Left renal pelvis (tissue), 4 donors: ENCODE measurements around the gene ITPR2. TPM values are rescaled to one million over a fixed set of nuclear protein-coding genes. Genes with fewer than 3 reads are reported as not detected.
"Not testable (repeated sequence)": the region's sequence is repeated elsewhere in the genome, so short reads cannot be mapped to it uniquely, and the experiment has no call there.

ENCODE experiments used
- DNase-seq, 4 donors: peaks; one replicate each; pipeline ENCODE4 v3.0.0-alpha.2; 2013; ENCODE audit warnings: low read depth in 4 of 4, low spot score in 3 of 4
- polyA plus RNA-seq, 4 donors: library from polyadenylated mRNA; unstranded; fragments of 120-200 nt; gene quantifications; one replicate each; pipeline ENCODE4 v1.2.1, GENCODE V29; 2013; ENCODE audit not compliant: insufficient read length in 4 of 4

ITPR2 gene
- polyA plus RNA-seq, 4 donors: 11.8 to 16.1 (median 13.2) TPM

- DNase-seq: no peak
Measured at GRCh38 chr12:26791301-26791791, 41.6 kb downstream of the ITPR2 start.

DNA sequence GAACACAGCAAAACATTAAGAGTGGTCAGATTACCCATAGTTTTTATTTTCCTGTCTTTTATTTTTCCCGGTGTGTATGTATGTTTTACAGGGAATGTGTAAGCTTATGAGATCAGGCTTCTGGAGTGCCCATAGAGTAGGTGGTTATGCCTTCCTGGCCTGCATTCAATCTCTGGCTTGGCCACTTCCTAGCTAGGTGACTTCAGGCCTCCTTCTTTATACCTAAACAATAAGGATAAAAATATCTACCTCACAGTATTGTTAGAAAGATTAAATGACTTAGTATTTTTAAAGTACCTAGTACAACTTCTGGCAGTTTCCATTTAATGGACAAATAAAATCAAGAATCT lies 42.4 kb downstream of the ITPR2 start:
- no peak for DNase-seq

DNA sequence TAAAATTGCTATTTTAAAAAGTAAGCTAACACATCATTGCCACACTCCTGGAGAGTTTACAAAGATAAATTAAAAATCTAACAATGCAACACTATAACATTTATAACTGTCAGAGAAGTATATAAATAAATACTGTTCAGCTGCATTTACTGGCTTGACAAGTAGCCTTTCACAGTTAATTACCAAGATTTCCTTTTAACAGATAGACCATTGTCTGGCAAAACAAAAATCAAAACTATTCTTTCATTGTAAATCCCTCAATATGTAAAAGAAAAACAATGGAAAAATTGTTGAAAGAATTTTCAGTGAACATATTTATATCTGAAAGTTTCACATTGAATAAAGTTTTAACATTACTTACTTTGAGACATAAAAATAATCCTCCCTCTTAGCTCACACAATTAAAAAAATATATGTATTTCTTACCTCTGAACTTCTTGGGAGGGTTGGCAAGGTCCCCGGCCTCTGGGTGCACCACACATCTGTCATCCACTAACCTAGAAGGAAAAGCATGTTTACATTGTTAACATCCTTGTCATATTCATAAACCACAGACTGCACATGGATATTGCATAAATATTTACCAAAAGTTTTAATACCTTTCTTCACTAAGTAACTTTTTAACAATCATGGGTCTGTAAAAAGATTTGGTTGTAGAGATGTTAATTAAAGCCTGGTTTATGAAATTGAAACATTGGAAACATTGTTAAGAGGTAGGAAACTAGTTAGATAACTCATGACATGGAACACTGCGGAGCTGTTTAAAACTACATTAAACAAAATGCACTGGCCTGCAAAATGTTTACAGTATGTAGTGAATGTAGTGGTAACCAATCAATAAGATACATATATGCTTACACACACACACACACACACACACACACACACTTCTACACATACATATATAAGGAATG lies 43.0 kb downstream of the ITPR2 start:
- DNase-seq: no peak

DNA sequence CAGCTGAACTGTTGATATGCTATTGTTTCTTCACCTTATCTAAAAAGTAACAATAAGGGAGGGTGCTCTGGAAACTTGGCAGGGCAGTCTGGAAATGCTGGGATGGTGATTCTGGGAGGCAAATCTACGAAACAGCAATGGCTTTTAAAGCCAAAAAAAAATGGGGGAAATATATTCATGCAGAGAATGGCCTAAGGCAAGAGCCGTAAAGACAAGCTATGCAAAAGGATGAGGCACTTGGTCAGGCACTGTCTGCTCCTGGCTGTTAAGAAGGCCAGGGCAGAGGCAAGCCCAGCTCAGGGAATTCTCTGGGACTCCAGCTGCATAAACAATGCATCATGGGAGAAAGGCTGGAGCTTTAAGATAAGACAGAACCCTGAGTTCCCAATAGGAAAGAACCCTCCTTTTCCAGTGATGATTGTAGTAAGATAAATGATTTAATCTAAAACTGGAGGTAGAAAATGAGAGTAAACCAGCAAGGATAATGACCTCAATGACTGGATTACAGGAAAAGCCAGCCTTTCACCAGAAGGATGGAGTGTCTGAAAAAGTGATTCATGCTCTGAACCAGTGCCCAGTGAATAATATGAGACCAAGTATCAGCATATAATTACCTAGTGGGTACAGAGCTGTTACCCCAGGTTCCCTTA lies 46.0 kb downstream of the ITPR2 start:
- no peak for DNase-seq

GRCh38 chr12:26786491-26786864 lies 46.5 kb downstream of the ITPR2 start:
- DNase-seq: no peak

- DNase-seq: not testable (repeated sequence)
Measured at GRCh38 chr12:26783816-26784379, 49.1 kb downstream of the ITPR2 start.

DNA sequence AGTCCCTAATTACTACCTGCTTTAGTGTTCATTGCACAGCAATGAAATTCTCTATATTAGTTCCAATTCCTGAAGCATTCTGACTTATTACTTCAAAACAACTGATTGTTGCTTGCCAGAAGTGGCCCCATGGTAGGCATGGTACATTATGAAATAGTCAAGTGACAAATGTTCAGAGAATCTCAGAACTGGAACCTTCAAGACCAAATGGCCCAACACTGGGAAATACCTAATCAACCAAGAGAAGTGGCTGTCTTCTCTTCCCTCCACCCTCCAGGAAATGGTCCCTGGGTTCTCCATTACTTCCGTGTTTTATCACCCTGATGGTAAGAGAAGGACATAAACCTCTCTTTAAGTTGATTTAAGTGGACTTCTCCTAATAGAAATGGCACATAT lies 49.9 kb downstream of the ITPR2 start:
- no peak for DNase-seq

GRCh38 chr12:26782372-26783130 lies 50.4 kb downstream of the ITPR2 start:
- DNase-seq: no peak

DNA sequence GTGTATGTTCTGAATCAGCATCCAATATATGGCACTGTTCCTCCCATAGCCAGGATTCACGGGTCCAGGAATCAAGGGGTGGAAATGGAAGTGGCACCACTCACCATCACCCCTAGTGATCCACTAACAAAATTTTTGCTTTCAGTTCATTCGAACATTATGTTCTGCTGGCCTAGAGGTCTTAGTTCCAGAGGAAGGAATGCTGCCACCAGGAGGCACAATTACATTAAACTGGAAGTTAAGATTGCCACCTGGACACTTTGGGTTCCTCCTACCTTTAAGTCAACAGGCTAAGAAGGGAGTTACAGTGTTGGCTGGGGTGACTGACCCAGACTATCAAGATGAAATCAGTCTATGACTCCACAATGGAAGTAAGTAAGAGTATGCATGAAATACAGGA lies 52.3 kb downstream of the ITPR2 start:
- not testable (repeated sequence) for DNase-seq

DNA sequence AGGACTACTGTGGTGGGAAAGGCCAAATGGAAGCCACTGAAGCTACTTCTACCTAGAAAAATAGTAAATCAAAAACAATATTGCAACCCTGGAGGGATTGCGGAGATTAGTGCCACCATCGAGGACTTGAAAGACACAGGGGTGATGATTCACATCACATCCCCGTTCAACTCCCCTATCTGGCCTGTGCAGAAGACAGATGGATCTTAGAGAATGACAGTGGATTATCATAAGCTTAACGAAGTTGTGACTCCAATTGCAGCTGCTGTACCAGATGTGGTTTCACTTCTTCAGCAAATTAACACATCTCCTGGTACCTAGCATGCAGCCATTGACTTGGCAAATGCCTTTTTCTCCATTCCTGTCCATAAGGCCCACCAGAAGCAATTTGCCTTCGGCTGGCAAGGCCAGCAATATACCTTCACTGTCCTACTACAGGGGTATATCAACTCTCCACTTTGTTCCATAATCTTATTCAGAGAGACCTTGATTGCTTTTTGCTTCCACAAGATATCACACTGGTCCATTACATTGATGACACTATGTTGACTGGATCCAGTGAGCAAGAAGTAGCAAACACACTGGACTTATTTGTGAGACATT lies 54.7 kb downstream of the ITPR2 start:
- not testable (repeated sequence) for DNase-seq

DNA sequence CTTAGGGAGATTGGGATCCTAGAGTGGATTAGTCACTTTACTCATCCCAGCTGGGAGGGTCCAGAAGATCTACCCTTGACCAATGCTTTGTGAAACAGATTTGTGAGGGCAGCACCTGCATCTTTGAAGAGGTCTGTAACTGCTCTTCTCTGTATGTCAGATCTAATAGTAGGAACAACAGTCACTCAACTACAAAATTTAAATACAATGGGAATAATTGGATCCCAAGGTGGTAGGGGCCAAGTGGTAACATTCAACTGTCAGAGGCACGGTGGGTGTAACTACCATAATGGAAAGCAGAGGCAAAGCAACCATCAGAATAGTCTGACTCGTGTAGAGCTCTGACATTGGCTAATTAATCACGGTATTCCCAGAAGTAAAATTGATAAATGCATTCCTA lies 55.8 kb downstream of the ITPR2 start:
- no peak for DNase-seq

DNA sequence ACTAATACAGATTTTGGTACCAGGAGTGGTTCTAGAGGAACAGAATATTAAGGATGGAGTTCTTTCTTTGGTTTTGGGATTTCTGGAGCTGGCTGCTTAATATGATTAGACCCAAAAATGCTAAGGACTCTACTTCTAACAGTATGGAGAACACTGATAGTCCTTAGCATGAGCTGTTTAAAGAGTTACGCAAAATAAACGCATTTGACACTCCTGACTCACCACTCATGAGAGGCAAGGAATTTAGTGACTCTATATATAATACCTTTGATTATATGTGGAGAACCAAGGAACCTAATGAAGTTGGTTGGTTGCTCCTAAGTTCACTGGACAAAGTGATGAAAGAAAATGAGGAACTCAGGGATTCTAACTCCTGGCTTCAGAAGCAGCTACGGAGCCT lies 57.0 kb downstream of the ITPR2 start:
- DNase-seq: not testable (repeated sequence)

GRCh38 chr12:26773313-26774104 lies 59.5 kb downstream of the ITPR2 start:
- DNase-seq: no peak

GRCh38 chr12:26771861-26772260 lies 61.1 kb downstream of the ITPR2 start:
- DNase-seq: no peak

- DNase-seq: no peak
Measured at GRCh38 chr12:26770239-26771070, 62.5 kb downstream of the ITPR2 start.

- no peak for DNase-seq
Measured at GRCh38 chr12:26769611-26770010, 63.4 kb downstream of the ITPR2 start.

GRCh38 chr12:26768611-26769603 lies 64.1 kb downstream of the ITPR2 start:
- no peak for DNase-seq

- DNase-seq: no peak
Measured at GRCh38 chr12:26767865-26768264, 65.1 kb downstream of the ITPR2 start.
